Caco-2 (cell line): ENCODE data around the gene SMARCA4. TPM values are rescaled to one million over a fixed set of nuclear protein-coding genes. Genes with fewer than 3 reads are reported as not detected.

Source experiments
- BruUV-seq: library from RNA; stranded (reverse); fragments of 400-500 nt; replicated peaks from 2 replicates; lab custom pipeline; 2021; lab: Mats Ljungman, UMichigan
- CTCF ChIA-PET: fragments of 300-600 bp; sonication (Branson Sonifier 250); formaldehyde crosslinking; loops from one replicate; lab custom pipeline; 2022; ENCODE audit warnings: antibody characterized with exemption; lab: Charles Lee
- POLR2A ChIA-PET: fragments of 300-600 bp; sonication (Branson Sonifier 250); formaldehyde crosslinking; loops from one replicate; lab custom pipeline; 2022; ENCODE audit warnings: antibody characterized with exemption; lab: Charles Lee
- DNase-seq, 2 experiments: peaks; one replicate each; pipeline versions ENCODE4 v3.0.0 to v3.0.0-alpha.2; 2020 to 2022
- H3K27me3 ChIP-seq: replicated peaks from 2 replicates; pipeline ENCODE4 v1.6.0; 2011; ENCODE audit warnings: low read length; ENCODE audit not compliant: control insufficient read depth, insufficient read depth
- H3K36me3 ChIP-seq: 2 replicates; pipeline ENCODE4 v1.5.1; 2011; ENCODE audit warnings: low read length; ENCODE audit not compliant: control insufficient read depth, insufficient read depth
- H3K4me1 ChIP-seq: fragments of 250-450 bp; sonication (Bioruptor Pico); 2 replicates; pipeline ENCODE4 v1.5.1; 2020; ENCODE audit warnings: mild to moderate bottlenecking
- H3K4me3 ChIP-seq: 2 replicates; pipeline ENCODE4 v1.5.1; 2011; ENCODE audit warnings: low read depth, mild to moderate bottlenecking, control low read depth, low read length
- H3K9me3 ChIP-seq: fragments of 250-450 bp; sonication (Bioruptor Pico); 2 replicates; pipeline ENCODE4 v1.5.1; 2020; ENCODE audit warnings: mild to moderate bottlenecking, moderate library complexity
- H3K27ac Mint-ChIP-seq: one replicate; pipeline ENCODE4 v1.8.0; 2022; ENCODE audit warnings: mixed read lengths; ENCODE audit not compliant: unreplicated experiment
- H3K27me3 Mint-ChIP-seq: one replicate; pipeline ENCODE4 v1.8.0; 2022; ENCODE audit warnings: mixed read lengths; ENCODE audit not compliant: insufficient read depth, unreplicated experiment
- H3K36me3 Mint-ChIP-seq: one replicate; pipeline ENCODE4 v1.8.0; 2022; ENCODE audit warnings: mild to moderate bottlenecking, mixed read lengths; ENCODE audit not compliant: insufficient read depth, unreplicated experiment
- H3K4me1 Mint-ChIP-seq: one replicate; pipeline ENCODE4 v1.8.0; 2022; ENCODE audit warnings: low read depth, mixed read lengths; ENCODE audit not compliant: unreplicated experiment
- H3K4me3 Mint-ChIP-seq: one replicate; pipeline ENCODE4 v1.8.0; 2022; ENCODE audit warnings: mild to moderate bottlenecking, moderate library complexity, mixed read lengths; ENCODE audit not compliant: unreplicated experiment
- H3K9me3 Mint-ChIP-seq: one replicate; pipeline ENCODE4 v1.8.0; 2022; ENCODE audit warnings: mixed read lengths; ENCODE audit not compliant: unreplicated experiment
- CTCF ChIP-seq, 2 experiments: fragments of 200-600 bp in 1 of 2; IDR thresholded peaks; 1 replicate in 1 of 2; 2 replicates in 1 of 2; pipeline versions ENCODE4 v1.5.1 to v1.8.0; 2011 to 2022; ENCODE audit warnings: antibody characterized with exemption in 1 of 2, control low read depth in 1 of 2, inconsistent platforms in 1 of 2, low read depth in 1 of 2, low read length in 1 of 2, mild to moderate bottlenecking in 1 of 2, moderate library complexity in 1 of 2; ENCODE audit not compliant: insufficient read depth in 1 of 2, severe bottlenecking in 1 of 2, unreplicated experiment in 1 of 2
- intact Hi-C: fragments of 100-400 bp; cut with micrococcal nuclease; formaldehyde crosslinking; loops from one replicate; pipeline ENCODE4 v1.10.0; 2022; ENCODE audit not compliant: unreplicated experiment
- total RNA-seq: library from RNA; stranded (reverse); gene quantifications from 2 replicates; pipeline ENCODE4 v1.2.3, GENCODE V29; 2022

Gene SMARCA4
- total RNA-seq, 1 experiment from 2014 or later = 171 TPM

GRCh38 chr19:10988380-10988779, 27.6 kb downstream of the SMARCA4 start:
- Mint-ChIP-seq H3K4me3 (no peak overlapping the region), H3K9me3 (no peaks in the 10 kb centered on the region), H3K27me3 (no peaks in the 10 kb centered on the region), H3K4me1 (no peaks in the 10 kb centered on the region), H3K36me3 (peaks cover 61% of the 10 kb centered on the region), H3K27ac (no peak overlapping the region)
- DNase-seq = no peak
- intact Hi-C loops = no loop called here
- no peaks in the 10 kb centered on the region for H3K27me3 ChIP-seq
- CTCF ChIA-PET = no interaction called here
- H3K36me3 ChIP-seq = 0 out of 2 replicates have a peak, but pooled peaks cover 2% of the 10 kb centered on the region
- H3K9me3 ChIP-seq = no peaks in the 10 kb centered on the region
- no peaks in the 10 kb centered on the region for H3K4me1 ChIP-seq
- no peak for TF ChIP-seq CTCF (IDR thresholded peaks at IDR 0.05; ENCODE audit: insufficient read depth in 1 of 2, low read depth in 1 of 2, low read length in 1 of 2, severe bottlenecking in 1 of 2, unreplicated experiment in 1 of 2)
- POLR2A ChIA-PET = no interaction called here
- BruUV-seq = no TSS peak
- no peak overlapping the region for H3K4me3 ChIP-seq

- no peak for TF ChIP-seq CTCF (IDR thresholded peaks at IDR 0.05; ENCODE audit: insufficient read depth in 1 of 2, low read depth in 1 of 2, low read length in 1 of 2, severe bottlenecking in 1 of 2, unreplicated experiment in 1 of 2)
- Histone ChIP-seq H3K4me3 (no peak overlapping the region), H3K9me3 (no peaks in the 10 kb centered on the region), H3K27me3 (no peaks in the 10 kb centered on the region), H3K36me3 (0 out of 2 replicates have a peak, but pooled peaks cover 2% of the 10 kb centered on the region), H3K4me1 (no peaks in the 10 kb centered on the region)
- H3K4me3 Mint-ChIP-seq = no peak overlapping the region
- no peak for DNase-seq
- peaks cover 66% of the 10 kb centered on the region for H3K36me3 Mint-ChIP-seq
- H3K27ac Mint-ChIP-seq = no peak overlapping the region
- no peaks in the 10 kb centered on the region for H3K9me3 Mint-ChIP-seq
- ChIA-PET POLR2A (no interaction called here), CTCF (no interaction called here)
- H3K27me3 Mint-ChIP-seq = no peaks in the 10 kb centered on the region
- no TSS peak for BruUV-seq
- H3K4me1 Mint-ChIP-seq = no peaks in the 10 kb centered on the region
- intact Hi-C loops = no loop called here
Observed at GRCh38 chr19:10988921-10989320, 28.1 kb downstream of the SMARCA4 start.

GRCh38 chr19:10991076-10991475, 30.2 kb downstream of the SMARCA4 start:
- Histone ChIP-seq H3K27me3 (no peaks in the 10 kb centered on the region), H3K9me3 (no peaks in the 10 kb centered on the region), H3K4me1 (no peaks in the 10 kb centered on the region), H3K36me3 (0 out of 2 replicates have a peak, but pooled peaks cover 2% of the 10 kb centered on the region), H3K4me3 (no peak overlapping the region)
- no peaks in the 10 kb centered on the region for H3K27me3 Mint-ChIP-seq
- H3K36me3 Mint-ChIP-seq = peaks cover 69% of the 10 kb centered on the region
- ChIA-PET POLR2A (no interaction called here), CTCF (interaction anchor here (0.6 kb wide), 2 partner anchors 50 to 135 kb away, joined by 3 read pairs; no protein-coding TSS in a partner anchor)
- H3K27ac Mint-ChIP-seq = peak overlapping the region; percentile 7
- intact Hi-C loops = no loop called here
- H3K4me1 Mint-ChIP-seq = no peaks in the 10 kb centered on the region
- H3K4me3 Mint-ChIP-seq = no peak overlapping the region
- BruUV-seq = no TSS peak
- no peaks in the 10 kb centered on the region for H3K9me3 Mint-ChIP-seq
- no peak for TF ChIP-seq CTCF (IDR thresholded peaks at IDR 0.05; ENCODE audit: insufficient read depth in 1 of 2, low read depth in 1 of 2, low read length in 1 of 2, severe bottlenecking in 1 of 2, unreplicated experiment in 1 of 2)
- DNase-seq = no peak
